HepG2 (cell line): ENCODE data around the gene GPC6. TPM values are rescaled to one million over a fixed set of nuclear protein-coding genes. Genes with fewer than 3 reads are reported as not detected.

Source experiments
- CBX1 ChIP-seq: IDR thresholded peaks from one replicate; pipeline ENCODE4 v1.6.1; 2016; ENCODE audit warnings: antibody characterized with exemption, low read depth
- DMAP1 ChIP-seq: IDR thresholded peaks from 2 replicates; pipeline ENCODE4 v1.6.1; 2016
- HNF4A ChIP-seq: sonication (generic); formaldehyde crosslinking; IDR thresholded peaks from 2 replicates; pipeline ENCODE4 v1.4.0; 2020; ENCODE audit warnings: missing genetic modification reagents
- SMARCC2 ChIP-seq: fragments of 450-650 bp; IDR thresholded peaks from 2 replicates; pipeline ENCODE4 v1.6.1; 2017; ENCODE audit warnings: antibody characterized with exemption, mild to moderate bottlenecking
- XRCC5 ChIP-seq: fragments of 200-400 bp; formaldehyde crosslinking; optimal IDR thresholded peaks from 2 replicates; pipeline ENCODE3; 2017; ENCODE audit warnings: mild to moderate bottlenecking, low read length
- ZNF569 ChIP-seq: sonication (generic); formaldehyde crosslinking; IDR thresholded peaks from 2 replicates; pipeline ENCODE4 v1.5.0; 2020; ENCODE audit warnings: mild to moderate bottlenecking, missing genetic modification reagents, moderate library complexity, borderline replicate concordance
- ZNF570 ChIP-seq: sonication (generic); formaldehyde crosslinking; IDR thresholded peaks from 2 replicates; pipeline ENCODE4 v1.4.0; 2020; ENCODE audit warnings: mild to moderate bottlenecking, missing genetic modification reagents, borderline replicate concordance
- polyA plus RNA-seq, 8 experiments: library from polyadenylated mRNA; depleted of rRNA in 3 of 8; stranded (reverse) in 7 of 8; unstranded in 1 of 8; fragments of >200 nt; fragmentation: Illumina TruSeq in 4 of 8; extraction: Trizol in 4 of 8; gene quantifications; 2 replicates each; pipeline versions ENCODE4 v1.2.1 to v1.2.3, GENCODE V29; 2011 to 2016; ENCODE audit warnings: low read depth in 4 of 8, missing spikeins in 1 of 8, mixed read lengths in 1 of 8; ENCODE audit not compliant: insufficient read depth in 1 of 8
- total RNA-seq, 5 experiments: library from RNA; depleted of rRNA; stranded (reverse); fragments of >200 nt; fragmentation: Illumina TruSeq; extraction: Trizol; gene quantifications; 2 replicates each; pipeline ENCODE4 v1.2.3, GENCODE V29; 2016; ENCODE audit warnings: low read depth in 1 of 5
- TF ChIP-seq, protein P1 (sequence below): IDR thresholded peaks from 2 replicates; pipeline ENCODE4 v1.4.0; 2020; ENCODE audit warnings: mild to moderate bottlenecking, missing genetic modification reagents
- TF ChIP-seq, protein P2 (sequence below), 2 experiments: sonication (generic) in 1 of 2; formaldehyde crosslinking in 1 of 2; IDR thresholded peaks; 2 replicates each; pipeline versions ENCODE4 v1.4.0 to v1.6.1; 2016 to 2020; ENCODE audit warnings: borderline replicate concordance in 1 of 2, low read depth in 1 of 2, mild to moderate bottlenecking in 1 of 2, missing genetic modification reagents in 1 of 2
- TF ChIP-seq, protein P3 (sequence below): sonication (generic); formaldehyde crosslinking; IDR thresholded peaks from 2 replicates; pipeline ENCODE4 v1.8.0; 2022; ENCODE audit warnings: mild to moderate bottlenecking, missing genetic modification reagents, borderline replicate concordance

GPC6 gene
- total and polyA plus RNA-seq, 2 of the 13 experiments (the other 11 are each of a cell fraction or from before 2014, with no cell fraction given): 24.5 to 33.9 TPM

DNA sequence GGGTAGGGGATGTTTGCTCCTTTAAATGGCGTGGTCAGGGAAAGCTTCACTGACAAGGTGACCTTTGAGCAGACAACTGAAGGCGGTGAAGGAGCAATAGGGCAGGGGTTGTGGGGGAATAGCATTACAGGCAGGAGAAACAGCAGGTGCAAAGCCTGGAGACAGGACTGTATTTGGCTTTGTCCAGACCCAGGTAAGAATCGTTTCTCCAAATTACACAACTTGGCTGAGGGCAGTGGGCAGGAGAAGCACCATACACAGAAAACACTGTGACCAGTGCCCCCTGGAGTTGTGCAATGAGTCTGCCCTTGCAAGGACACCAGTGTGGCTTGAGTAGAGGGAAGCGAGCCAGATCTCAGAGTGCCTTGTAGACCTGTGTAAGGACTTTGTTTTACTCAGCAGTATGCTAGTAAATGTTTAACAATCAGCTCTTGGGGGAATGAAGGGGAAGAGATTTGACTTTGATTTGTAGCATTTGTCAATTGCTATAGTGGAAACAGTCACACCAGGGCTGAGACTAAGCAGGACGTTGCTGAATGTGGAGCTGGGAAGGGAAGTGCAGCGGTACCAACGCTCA is 892.8 kb downstream of the GPC6 start (continued):
- TF ChIP-seq, protein P1, sequence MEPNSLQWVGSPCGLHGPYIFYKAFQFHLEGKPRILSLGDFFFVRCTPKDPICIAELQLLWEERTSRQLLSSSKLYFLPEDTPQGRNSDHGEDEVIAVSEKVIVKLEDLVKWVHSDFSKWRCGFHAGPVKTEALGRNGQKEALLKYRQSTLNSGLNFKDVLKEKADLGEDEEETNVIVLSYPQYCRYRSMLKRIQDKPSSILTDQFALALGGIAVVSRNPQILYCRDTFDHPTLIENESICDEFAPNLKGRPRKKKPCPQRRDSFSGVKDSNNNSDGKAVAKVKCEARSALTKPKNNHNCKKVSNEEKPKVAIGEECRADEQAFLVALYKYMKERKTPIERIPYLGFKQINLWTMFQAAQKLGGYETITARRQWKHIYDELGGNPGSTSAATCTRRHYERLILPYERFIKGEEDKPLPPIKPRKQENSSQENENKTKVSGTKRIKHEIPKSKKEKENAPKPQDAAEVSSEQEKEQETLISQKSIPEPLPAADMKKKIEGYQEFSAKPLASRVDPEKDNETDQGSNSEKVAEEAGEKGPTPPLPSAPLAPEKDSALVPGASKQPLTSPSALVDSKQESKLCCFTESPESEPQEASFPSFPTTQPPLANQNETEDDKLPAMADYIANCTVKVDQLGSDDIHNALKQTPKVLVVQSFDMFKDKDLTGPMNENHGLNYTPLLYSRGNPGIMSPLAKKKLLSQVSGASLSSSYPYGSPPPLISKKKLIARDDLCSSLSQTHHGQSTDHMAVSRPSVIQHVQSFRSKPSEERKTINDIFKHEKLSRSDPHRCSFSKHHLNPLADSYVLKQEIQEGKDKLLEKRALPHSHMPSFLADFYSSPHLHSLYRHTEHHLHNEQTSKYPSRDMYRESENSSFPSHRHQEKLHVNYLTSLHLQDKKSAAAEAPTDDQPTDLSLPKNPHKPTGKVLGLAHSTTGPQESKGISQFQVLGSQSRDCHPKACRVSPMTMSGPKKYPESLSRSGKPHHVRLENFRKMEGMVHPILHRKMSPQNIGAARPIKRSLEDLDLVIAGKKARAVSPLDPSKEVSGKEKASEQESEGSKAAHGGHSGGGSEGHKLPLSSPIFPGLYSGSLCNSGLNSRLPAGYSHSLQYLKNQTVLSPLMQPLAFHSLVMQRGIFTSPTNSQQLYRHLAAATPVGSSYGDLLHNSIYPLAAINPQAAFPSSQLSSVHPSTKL (CRISPR knock-in tag): peak; percentile 87
- TF ChIP-seq ZNF569 (CRISPR knock-in tag): no peak
- TF ChIP-seq, protein P2, sequence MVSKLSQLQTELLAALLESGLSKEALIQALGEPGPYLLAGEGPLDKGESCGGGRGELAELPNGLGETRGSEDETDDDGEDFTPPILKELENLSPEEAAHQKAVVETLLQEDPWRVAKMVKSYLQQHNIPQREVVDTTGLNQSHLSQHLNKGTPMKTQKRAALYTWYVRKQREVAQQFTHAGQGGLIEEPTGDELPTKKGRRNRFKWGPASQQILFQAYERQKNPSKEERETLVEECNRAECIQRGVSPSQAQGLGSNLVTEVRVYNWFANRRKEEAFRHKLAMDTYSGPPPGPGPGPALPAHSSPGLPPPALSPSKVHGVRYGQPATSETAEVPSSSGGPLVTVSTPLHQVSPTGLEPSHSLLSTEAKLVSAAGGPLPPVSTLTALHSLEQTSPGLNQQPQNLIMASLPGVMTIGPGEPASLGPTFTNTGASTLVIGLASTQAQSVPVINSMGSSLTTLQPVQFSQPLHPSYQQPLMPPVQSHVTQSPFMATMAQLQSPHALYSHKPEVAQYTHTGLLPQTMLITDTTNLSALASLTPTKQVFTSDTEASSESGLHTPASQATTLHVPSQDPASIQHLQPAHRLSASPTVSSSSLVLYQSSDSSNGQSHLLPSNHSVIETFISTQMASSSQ (IDR thresholded peaks at IDR 0.05; ENCODE audit: low read depth): peak; percentile 90
- TF ChIP-seq, protein P2 (CRISPR knock-in tag; IDR thresholded peaks at IDR 0.05; ENCODE audit: borderline replicate concordance): peak; percentile 96
- peak; percentile 76 for TF ChIP-seq HNF4A (CRISPR knock-in tag)
- TF ChIP-seq, protein P3, sequence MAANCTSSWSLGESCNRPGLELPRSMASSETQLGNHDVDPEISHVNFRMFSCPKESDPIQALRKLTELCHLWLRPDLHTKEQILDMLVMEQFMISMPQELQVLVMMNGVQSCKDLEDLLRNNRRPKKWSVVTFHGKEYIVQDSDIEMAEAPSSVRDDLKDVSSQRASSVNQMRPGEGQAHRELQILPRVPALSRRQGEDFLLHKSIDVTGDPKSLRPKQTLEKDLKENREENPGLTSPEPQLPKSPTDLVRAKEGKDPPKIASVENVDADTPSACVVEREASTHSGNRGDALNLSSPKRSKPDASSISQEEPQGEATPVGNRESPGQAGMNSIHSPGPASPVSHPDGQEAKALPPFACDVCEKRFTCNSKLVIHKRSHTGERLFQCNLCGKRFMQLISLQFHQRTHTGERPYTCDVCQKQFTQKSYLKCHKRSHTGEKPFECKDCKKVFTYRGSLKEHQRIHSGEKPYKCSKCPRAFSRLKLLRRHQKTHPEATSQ (CRISPR knock-in tag): peak; percentile 98; the same call in 1 of the 2 replicates
- TF ChIP-seq DMAP1 (CRISPR knock-in tag): peak; percentile 30; the same call in 1 of the 2 replicates
- TF ChIP-seq CBX1: peak; percentile 85
- TF ChIP-seq XRCC5: peak; percentile 59
- TF ChIP-seq SMARCC2: no peak
- no peak for TF ChIP-seq ZNF570 (CRISPR knock-in tag)
